Endometrium (tissue), 2 donors: ENCODE results near the gene ENOX1.

Experiments used
- FAIRE-seq: peaks from 2 replicates; lab custom pipeline; 2012; peaks lifted over from hg19 to GRCh38; lab: Jason Lieb, UNC
- donor health status: control.
- donor health status: control.

ENOX1 gene

GRCh38 chr13:43245374-43245964 lies 541.3 kb downstream of the ENOX1 start:
- FAIRE-seq: no peak

- no peak for FAIRE-seq
Observed at GRCh38 chr13:43244481-43244880, 542.3 kb downstream of the ENOX1 start.

GRCh38 chr13:43243711-43244110 lies 543.1 kb downstream of the ENOX1 start:
- FAIRE-seq: no peak

- FAIRE-seq: no peak
Observed at GRCh38 chr13:43242040-43242439, 544.7 kb downstream of the ENOX1 start.

- FAIRE-seq: no peak
Observed at GRCh38 chr13:43240278-43240677, 546.5 kb downstream of the ENOX1 start.

GRCh38 chr13:43239275-43239840 lies 547.4 kb downstream of the ENOX1 start:
- FAIRE-seq: no peak

GRCh38 chr13:43238341-43239083 lies 548.3 kb downstream of the ENOX1 start:
- no peak for FAIRE-seq

GRCh38 chr13:43237616-43238015 lies 549.2 kb downstream of the ENOX1 start:
- FAIRE-seq: no peak

- no peak for FAIRE-seq
Observed at GRCh38 chr13:43235028-43235427, 551.7 kb downstream of the ENOX1 start.

GRCh38 chr13:43232873-43233265 lies 553.9 kb downstream of the ENOX1 start:
- FAIRE-seq: no peak

GRCh38 chr13:43232144-43232872 lies 554.5 kb downstream of the ENOX1 start:
- FAIRE-seq: no peak

GRCh38 chr13:43230989-43231388 lies 555.8 kb downstream of the ENOX1 start:
- no peak for FAIRE-seq

GRCh38 chr13:43229506-43229905 lies 557.3 kb downstream of the ENOX1 start:
- FAIRE-seq: no peak

GRCh38 chr13:43227721-43228120 lies 559.1 kb downstream of the ENOX1 start:
- no peak for FAIRE-seq

GRCh38 chr13:43223216-43223615 lies 563.6 kb downstream of the ENOX1 start:
- FAIRE-seq: no peak

GRCh38 chr13:43222086-43222485 lies 564.7 kb downstream of the ENOX1 start:
- FAIRE-seq: no peak

GRCh38 chr13:43221611-43222010 lies 565.2 kb downstream of the ENOX1 start:
- FAIRE-seq: no peak

- no peak for FAIRE-seq
Observed at GRCh38 chr13:43220873-43221595, 565.7 kb downstream of the ENOX1 start.

- FAIRE-seq: no peak
Observed at GRCh38 chr13:43214124-43214523, 572.6 kb downstream of the ENOX1 start.

GRCh38 chr13:43206838-43207237 lies 579.9 kb downstream of the ENOX1 start:
- FAIRE-seq: no peak

GRCh38 chr13:43205416-43205815 lies 581.4 kb downstream of the ENOX1 start:
- no peak for FAIRE-seq

- FAIRE-seq: no peak
Observed at GRCh38 chr13:43204591-43204990, 582.2 kb downstream of the ENOX1 start.
